Measurements from ENCODE around the gene MAMDC4.

MAMDC4 gene

GRCh38 chr9:136844761-136845464 is 7.2 kb upstream of the MAMDC4 start:
- TF ChIP-seq BHLHE40 (IDR thresholded peaks at IDR 0.05; ENCODE audit: borderline replicate concordance) (no peak), FOXA1 (IDR thresholded peaks at IDR 0.05) (no peak), ZNF384 (IDR thresholded peaks at IDR 0.05) (no peak), CTBP1 (IDR thresholded peaks at IDR 0.05; ENCODE audit: borderline replicate concordance) (no peak)
- DNase-seq (ENCODE audit: extremely low spot score), result no peak
- ChIA-PET POLR2A (no interaction called here), CTCF (no interaction called here)

- POLR2A ChIA-PET, result no interaction called here
- no peak for TF ChIP-seq ELF4 (IDR thresholded peaks at IDR 0.05)
- no peak for TF ChIP-seq SUZ12 (IDR thresholded peaks at IDR 0.05)
- TF ChIP-seq SP1 (IDR thresholded peaks at IDR 0.05), result no peak
- TF ChIP-seq CTBP1 (IDR thresholded peaks at IDR 0.05; ENCODE audit: borderline replicate concordance), result no peak
- no peak for TF ChIP-seq ARNT (IDR thresholded peaks at IDR 0.05)
- no peak for TF ChIP-seq L3MBTL2 (conservative IDR thresholded peaks at IDR 0.05)
- TF ChIP-seq ZNF384 (IDR thresholded peaks at IDR 0.05), result no peak
- TF ChIP-seq PKNOX1 (IDR thresholded peaks at IDR 0.05), result no peak
- no peak for TF ChIP-seq LEF1 (IDR thresholded peaks at IDR 0.05; ENCODE audit: borderline replicate concordance)
- TF ChIP-seq FOXM1 (IDR thresholded peaks at IDR 0.05; ENCODE audit: borderline replicate concordance), result no peak
- TF ChIP-seq NFRKB (IDR thresholded peaks at IDR 0.05), result no peak
- no peak for DNase-seq (ENCODE audit: extremely low spot score)
- CTCF ChIA-PET, result no interaction called here
Observed at GRCh38 chr9:136845465-136846260, 6.5 kb upstream of the MAMDC4 start.

GRCh38 chr9:136846376-136847087 is 5.6 kb upstream of the MAMDC4 start:
- ChIA-PET CTCF (no interaction called here), POLR2A (interaction anchor here (0.7 kb wide), 1 partner anchor 35 kb away, joined by 5 read pairs; no protein-coding TSS in a partner anchor)
- TF ChIP-seq FOXK2 (IDR thresholded peaks at IDR 0.05) (no peak), FOXM1 (IDR thresholded peaks at IDR 0.05; ENCODE audit: borderline replicate concordance) (no peak), ARNT (IDR thresholded peaks at IDR 0.05) (no peak), NFRKB (IDR thresholded peaks at IDR 0.05) (no peak), FOXA1 (IDR thresholded peaks at IDR 0.05) (no peak), PKNOX1 (IDR thresholded peaks at IDR 0.05) (no peak), HDGF (IDR thresholded peaks at IDR 0.05; ENCODE audit: borderline replicate concordance) (no peak), LEF1 (IDR thresholded peaks at IDR 0.05; ENCODE audit: borderline replicate concordance) (no peak), SUZ12 (IDR thresholded peaks at IDR 0.05) (no peak), BHLHE40 (IDR thresholded peaks at IDR 0.05; ENCODE audit: borderline replicate concordance) (no peak), L3MBTL2 (conservative IDR thresholded peaks at IDR 0.05) (no peak), CTBP1 (IDR thresholded peaks at IDR 0.05; ENCODE audit: borderline replicate concordance) (no peak), SP1 (IDR thresholded peaks at IDR 0.05) (no peak), ZNF384 (IDR thresholded peaks at IDR 0.05) (no peak), TARDBP (IDR thresholded peaks at IDR 0.05) (no peak), ELF4 (IDR thresholded peaks at IDR 0.05) (no peak)
- no peak for DNase-seq (ENCODE audit: extremely low spot score)

- TF ChIP-seq LEF1 (IDR thresholded peaks at IDR 0.05; ENCODE audit: borderline replicate concordance), result no peak
- no peak for TF ChIP-seq FOXA1 (IDR thresholded peaks at IDR 0.05)
- no peak for TF ChIP-seq FOXM1 (IDR thresholded peaks at IDR 0.05; ENCODE audit: borderline replicate concordance)
- DNase-seq (ENCODE audit: extremely low spot score), result peak; percentile 39
- ChIA-PET CTCF (no interaction called here), POLR2A (interaction anchor here (0.7 to 1.4 kb wide), 7 partner anchors 9 to 102 kb away, joined by 3 to 6 read pairs (median 5); partner anchors contain the start of genes RABL6 and TRAF2)
Observed at GRCh38 chr9:136847088-136847825, 4.9 kb upstream of the MAMDC4 start.

GRCh38 chr9:136847826-136848392 is 4.2 kb upstream of the MAMDC4 start:
- ChIA-PET CTCF (interaction anchor here (1.3 kb wide), 1 partner anchor 182 kb away, joined by 3 read pairs; no protein-coding TSS in a partner anchor), POLR2A (interaction anchor here (0.7 to 1.4 kb wide), 9 partner anchors 9 to 310 kb away, joined by 3 to 6 read pairs (median 4); partner anchors contain the start of genes RABL6 and TRAF2)
- DNase-seq (ENCODE audit: extremely low spot score), result peak; percentile 60
- TF ChIP-seq BHLHE40 (IDR thresholded peaks at IDR 0.05; ENCODE audit: borderline replicate concordance) (no peak), PKNOX1 (IDR thresholded peaks at IDR 0.05) (no peak; the same call in 1 of the 2 replicates), SP1 (IDR thresholded peaks at IDR 0.05) (no peak), ARNT (IDR thresholded peaks at IDR 0.05) (no peak), ELF4 (IDR thresholded peaks at IDR 0.05) (no peak), ZNF384 (IDR thresholded peaks at IDR 0.05) (no peak), CTBP1 (IDR thresholded peaks at IDR 0.05; ENCODE audit: borderline replicate concordance) (no peak), FOXA1 (IDR thresholded peaks at IDR 0.05) (no peak), SUZ12 (IDR thresholded peaks at IDR 0.05) (no peak), FOXK2 (IDR thresholded peaks at IDR 0.05) (no peak), NFRKB (IDR thresholded peaks at IDR 0.05) (no peak), TARDBP (IDR thresholded peaks at IDR 0.05) (no peak), FOXM1 (IDR thresholded peaks at IDR 0.05; ENCODE audit: borderline replicate concordance) (no peak)
